Measurements from ENCODE around the gene GPR152. TPM values are rescaled to one million over a fixed set of nuclear protein-coding genes. Genes with fewer than 3 reads are reported as not detected.

The GPR152 gene
- total RNA-seq, 1 experiment from 2014 or later: not detected

GRCh38 chr11:67434395-67434881 lies 18.1 kb downstream of the GPR152 start:
- no peak overlapping the region for H3K18ac ChIP-seq (ENCODE audit: insufficient read length, low read depth, low read length)
- no peaks in the 10 kb centered on the region; the same call in 1 of the 2 replicates for H3K4me1 ChIP-seq (ENCODE audit: insufficient read depth, low read length)
- peaks cover 12 to 47% (median 40%) of the 10 kb centered on the region in 3 experiments; a peak in 6 of 7 replicates for H3K36me3 Mint-ChIP-seq (ENCODE audit: insufficient read depth in 1 of 3, low read depth in 3 of 3)
- DNase-seq: no peak
- no peak overlapping the region for H3K4me3 Mint-ChIP-seq
- H2AFZ ChIP-seq (ENCODE audit: low read length): no peak overlapping the region
- no peak for TF ChIP-seq CTCF (conservative IDR thresholded peaks at IDR 0.05)
- no peaks in the 10 kb centered on the region for H3K9me3 ChIP-seq (ENCODE audit: control insufficient read depth, low read depth, low read length)
- no peaks in the 10 kb centered on the region for H3K9me3 Mint-ChIP-seq
- no peaks in the 10 kb centered on the region for H3K79me2 ChIP-seq (ENCODE audit: insufficient read depth, low read length)
- no peaks in the 10 kb centered on the region for H3K27me3 ChIP-seq (ENCODE audit: insufficient read depth, low read length)
- H3K4ac ChIP-seq (ENCODE audit: low read depth, low read length): no peak overlapping the region
- H3K56ac ChIP-seq (ENCODE audit: insufficient read length, low read depth, low read length): no peak overlapping the region
- no peak overlapping the region for H3K27ac Mint-ChIP-seq
- H4K20me1 ChIP-seq (ENCODE audit: control insufficient read depth, insufficient read depth, insufficient read length): no peaks in the 10 kb centered on the region
- no peak overlapping the region for H2AK5ac ChIP-seq (ENCODE audit: insufficient read length, low read length)
- no peak overlapping the region for H3K23ac ChIP-seq (ENCODE audit: insufficient read length, low read depth, low read length)
- H4K5ac ChIP-seq (ENCODE audit: insufficient read length, low read depth, low read length): no peak overlapping the region
- H3T11ph ChIP-seq (ENCODE audit: low read length): no peak overlapping the region
- H2BK15ac ChIP-seq (ENCODE audit: low read depth, low read length): no peak overlapping the region
- H2BK120ac ChIP-seq (ENCODE audit: low read depth, low read length, poor library complexity, severe bottlenecking): no peak overlapping the region
- no peak overlapping the region for H2BK5ac ChIP-seq (ENCODE audit: insufficient read length, low read length)
- WGBS (ENCODE audit: extremely low coverage, insufficient read length, low lambda C conversion rate): no CpG with 5 or more reads among the region's 23 CpGs
- no peak overlapping the region for H3K27ac ChIP-seq (ENCODE audit: insufficient read length, low read depth, low read length)
- H3K14ac ChIP-seq (ENCODE audit: insufficient read depth, low read length): no peak overlapping the region
- H2BK12ac ChIP-seq (ENCODE audit: insufficient read length, low read depth, low read length): no peak overlapping the region
- H3K9ac ChIP-seq (ENCODE audit: extremely low read depth, insufficient read length, low read length): no peak overlapping the region
- H2BK20ac ChIP-seq (ENCODE audit: low read depth, low read length, poor library complexity, severe bottlenecking): no peak overlapping the region
- H3K27me3 Mint-ChIP-seq (ENCODE audit: low read depth): no peaks in the 10 kb centered on the region; the same call in 1 of the 2 replicates
- no peak overlapping the region for H4K91ac ChIP-seq (ENCODE audit: insufficient read length, low read depth, low read length)
- H3K4me1 Mint-ChIP-seq: peaks cover 4 to 10% of the 10 kb centered on the region in 2 experiments
- H3K4me2 ChIP-seq (ENCODE audit: insufficient read depth, insufficient read length, low read length): no peak overlapping the region
- H3K79me1 ChIP-seq (ENCODE audit: insufficient read depth, low read depth, low read length, poor library complexity, severe bottlenecking): no peaks in the 10 kb centered on the region
- H4K8ac ChIP-seq (replicated peaks; ENCODE audit: insufficient read length, low read depth, low read length): no peak overlapping the region
- no peaks in the 10 kb centered on the region for H3K23me2 ChIP-seq (ENCODE audit: insufficient read length, low read depth, low read length, poor library complexity, severe bottlenecking)
